H1 (cell line): ENCODE results near the gene LRRC32. TPM values are rescaled to one million over a fixed set of nuclear protein-coding genes. Genes with fewer than 3 reads are reported as not detected.

Experiments used
- BACH1 ChIP-seq: IDR thresholded peaks from 2 replicates; pipeline ENCODE4 v1.6.1; 2012; ENCODE audit warnings: low read length, improper control_type of control experiment
- CHD2 ChIP-seq: IDR thresholded peaks from 2 replicates; pipeline ENCODE4 v1.6.1; 2012; ENCODE audit warnings: low read length, improper control_type of control experiment
- EGR1 ChIP-seq: IDR thresholded peaks from 2 replicates; pipeline ENCODE4 v1.6.1; 2011; ENCODE audit warnings: low read depth, low read length, borderline replicate concordance
- EZH2 ChIP-seq: fragments of 200-600 bp; sonication (generic); IDR thresholded peaks from 2 replicates; pipeline ENCODE4 v1.7.1; 2012; ENCODE audit warnings: low read depth, mild to moderate bottlenecking, moderate library complexity, low read length, inconsistent platforms; ENCODE audit not compliant: severe bottlenecking
- HDAC2 ChIP-seq, 2 experiments: fragments of 300-600 bp in 1 of 2; sonication (generic) in 1 of 2; IDR thresholded peaks; 2 replicates each; pipeline ENCODE4 v1.6.1; 2011 to 2012; ENCODE audit warnings: low read depth in 2 of 2, low read length in 2 of 2, mild to moderate bottlenecking in 2 of 2, moderate library complexity in 2 of 2, borderline replicate concordance in 1 of 2, inconsistent platforms in 1 of 2
- JUND ChIP-seq: IDR thresholded peaks from 2 replicates; pipeline ENCODE4 v1.6.1; 2011; ENCODE audit warnings: mild to moderate bottlenecking, improper control_type of control experiment, low read length
- RFX5 ChIP-seq: IDR thresholded peaks from 2 replicates; pipeline ENCODE4 v1.6.1; 2011; ENCODE audit warnings: low read depth, low read length, improper control_type of control experiment, borderline replicate concordance
- RXRA ChIP-seq: IDR thresholded peaks from 2 replicates; pipeline ENCODE4 v1.6.1; 2011; ENCODE audit warnings: low read depth, mild to moderate bottlenecking, low read length, moderate library complexity; ENCODE audit not compliant: insufficient read depth
- TEAD4 ChIP-seq: IDR thresholded peaks from 2 replicates; pipeline ENCODE4 v1.6.1; 2012; ENCODE audit warnings: low read depth, low read length, inconsistent platforms, mixed read lengths
- polyA plus RNA-seq, 7 experiments: library from polyadenylated mRNA; depleted of rRNA in 3 of 7; stranded (reverse) in 5 of 7; unstranded in 2 of 7; fragments of >200 nt in 5 of 7; fragments of 200-250 nt in 2 of 7; gene quantifications; 1 replicate in 5 of 7; 2 replicates in 1 of 7; 4 replicates in 1 of 7; pipeline versions ENCODE4 v1.2.1 to v1.2.3, GENCODE V29; 2011 to 2013; ENCODE audit warnings: missing spikeins in 2 of 7, mixed read lengths in 2 of 7
- total RNA-seq: library from RNA; stranded (reverse); fragmentation: NEBNext Ultra II Directional; extraction: Animal tissue kit (Norgen Biotek cat#: 25700); gene quantifications from 2 replicates; pipeline ENCODE4 v1.2.1, GENCODE V29; 2021
- TF ChIP-seq, protein P1 (sequence below): fragments of 300-600 bp; sonication (generic); IDR thresholded peaks from 2 replicates; pipeline ENCODE4 v1.7.1; 2012; ENCODE audit warnings: low read length, moderate library complexity, mild to moderate bottlenecking, inconsistent platforms; ENCODE audit not compliant: insufficient replicate concordance
- TF ChIP-seq, protein P2 (sequence below): IDR thresholded peaks from 2 replicates; pipeline ENCODE4 v1.6.1; 2011; ENCODE audit warnings: low read length, improper control_type of control experiment

LRRC32 gene
- total and polyA plus RNA-seq, 2 of the 8 experiments (the other 6 are each of a cell fraction or from before 2014, with no cell fraction given): 0.99 to 1.9 TPM

DNA sequence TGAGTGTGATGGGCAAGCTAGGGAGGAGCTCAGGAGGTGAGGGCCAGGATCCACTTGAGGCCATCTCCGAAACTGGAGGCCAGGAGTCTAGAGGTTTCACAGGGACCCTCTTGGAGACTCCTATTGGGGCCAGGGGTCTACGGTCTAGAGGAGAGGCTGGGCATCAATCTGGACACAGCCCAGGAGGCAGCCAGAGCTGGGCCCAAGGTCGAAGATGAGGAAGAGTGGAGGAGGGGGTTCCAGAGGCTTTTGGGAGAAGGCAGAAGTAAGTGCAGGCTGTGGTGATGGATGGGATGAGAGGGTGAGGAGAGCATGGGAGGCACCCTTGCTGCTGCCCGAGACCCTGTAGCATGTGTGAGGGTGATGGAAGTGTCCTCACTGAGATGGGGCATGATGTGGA lies 56.6 kb downstream of the LRRC32 start (continued):
- TF ChIP-seq, protein P1, sequence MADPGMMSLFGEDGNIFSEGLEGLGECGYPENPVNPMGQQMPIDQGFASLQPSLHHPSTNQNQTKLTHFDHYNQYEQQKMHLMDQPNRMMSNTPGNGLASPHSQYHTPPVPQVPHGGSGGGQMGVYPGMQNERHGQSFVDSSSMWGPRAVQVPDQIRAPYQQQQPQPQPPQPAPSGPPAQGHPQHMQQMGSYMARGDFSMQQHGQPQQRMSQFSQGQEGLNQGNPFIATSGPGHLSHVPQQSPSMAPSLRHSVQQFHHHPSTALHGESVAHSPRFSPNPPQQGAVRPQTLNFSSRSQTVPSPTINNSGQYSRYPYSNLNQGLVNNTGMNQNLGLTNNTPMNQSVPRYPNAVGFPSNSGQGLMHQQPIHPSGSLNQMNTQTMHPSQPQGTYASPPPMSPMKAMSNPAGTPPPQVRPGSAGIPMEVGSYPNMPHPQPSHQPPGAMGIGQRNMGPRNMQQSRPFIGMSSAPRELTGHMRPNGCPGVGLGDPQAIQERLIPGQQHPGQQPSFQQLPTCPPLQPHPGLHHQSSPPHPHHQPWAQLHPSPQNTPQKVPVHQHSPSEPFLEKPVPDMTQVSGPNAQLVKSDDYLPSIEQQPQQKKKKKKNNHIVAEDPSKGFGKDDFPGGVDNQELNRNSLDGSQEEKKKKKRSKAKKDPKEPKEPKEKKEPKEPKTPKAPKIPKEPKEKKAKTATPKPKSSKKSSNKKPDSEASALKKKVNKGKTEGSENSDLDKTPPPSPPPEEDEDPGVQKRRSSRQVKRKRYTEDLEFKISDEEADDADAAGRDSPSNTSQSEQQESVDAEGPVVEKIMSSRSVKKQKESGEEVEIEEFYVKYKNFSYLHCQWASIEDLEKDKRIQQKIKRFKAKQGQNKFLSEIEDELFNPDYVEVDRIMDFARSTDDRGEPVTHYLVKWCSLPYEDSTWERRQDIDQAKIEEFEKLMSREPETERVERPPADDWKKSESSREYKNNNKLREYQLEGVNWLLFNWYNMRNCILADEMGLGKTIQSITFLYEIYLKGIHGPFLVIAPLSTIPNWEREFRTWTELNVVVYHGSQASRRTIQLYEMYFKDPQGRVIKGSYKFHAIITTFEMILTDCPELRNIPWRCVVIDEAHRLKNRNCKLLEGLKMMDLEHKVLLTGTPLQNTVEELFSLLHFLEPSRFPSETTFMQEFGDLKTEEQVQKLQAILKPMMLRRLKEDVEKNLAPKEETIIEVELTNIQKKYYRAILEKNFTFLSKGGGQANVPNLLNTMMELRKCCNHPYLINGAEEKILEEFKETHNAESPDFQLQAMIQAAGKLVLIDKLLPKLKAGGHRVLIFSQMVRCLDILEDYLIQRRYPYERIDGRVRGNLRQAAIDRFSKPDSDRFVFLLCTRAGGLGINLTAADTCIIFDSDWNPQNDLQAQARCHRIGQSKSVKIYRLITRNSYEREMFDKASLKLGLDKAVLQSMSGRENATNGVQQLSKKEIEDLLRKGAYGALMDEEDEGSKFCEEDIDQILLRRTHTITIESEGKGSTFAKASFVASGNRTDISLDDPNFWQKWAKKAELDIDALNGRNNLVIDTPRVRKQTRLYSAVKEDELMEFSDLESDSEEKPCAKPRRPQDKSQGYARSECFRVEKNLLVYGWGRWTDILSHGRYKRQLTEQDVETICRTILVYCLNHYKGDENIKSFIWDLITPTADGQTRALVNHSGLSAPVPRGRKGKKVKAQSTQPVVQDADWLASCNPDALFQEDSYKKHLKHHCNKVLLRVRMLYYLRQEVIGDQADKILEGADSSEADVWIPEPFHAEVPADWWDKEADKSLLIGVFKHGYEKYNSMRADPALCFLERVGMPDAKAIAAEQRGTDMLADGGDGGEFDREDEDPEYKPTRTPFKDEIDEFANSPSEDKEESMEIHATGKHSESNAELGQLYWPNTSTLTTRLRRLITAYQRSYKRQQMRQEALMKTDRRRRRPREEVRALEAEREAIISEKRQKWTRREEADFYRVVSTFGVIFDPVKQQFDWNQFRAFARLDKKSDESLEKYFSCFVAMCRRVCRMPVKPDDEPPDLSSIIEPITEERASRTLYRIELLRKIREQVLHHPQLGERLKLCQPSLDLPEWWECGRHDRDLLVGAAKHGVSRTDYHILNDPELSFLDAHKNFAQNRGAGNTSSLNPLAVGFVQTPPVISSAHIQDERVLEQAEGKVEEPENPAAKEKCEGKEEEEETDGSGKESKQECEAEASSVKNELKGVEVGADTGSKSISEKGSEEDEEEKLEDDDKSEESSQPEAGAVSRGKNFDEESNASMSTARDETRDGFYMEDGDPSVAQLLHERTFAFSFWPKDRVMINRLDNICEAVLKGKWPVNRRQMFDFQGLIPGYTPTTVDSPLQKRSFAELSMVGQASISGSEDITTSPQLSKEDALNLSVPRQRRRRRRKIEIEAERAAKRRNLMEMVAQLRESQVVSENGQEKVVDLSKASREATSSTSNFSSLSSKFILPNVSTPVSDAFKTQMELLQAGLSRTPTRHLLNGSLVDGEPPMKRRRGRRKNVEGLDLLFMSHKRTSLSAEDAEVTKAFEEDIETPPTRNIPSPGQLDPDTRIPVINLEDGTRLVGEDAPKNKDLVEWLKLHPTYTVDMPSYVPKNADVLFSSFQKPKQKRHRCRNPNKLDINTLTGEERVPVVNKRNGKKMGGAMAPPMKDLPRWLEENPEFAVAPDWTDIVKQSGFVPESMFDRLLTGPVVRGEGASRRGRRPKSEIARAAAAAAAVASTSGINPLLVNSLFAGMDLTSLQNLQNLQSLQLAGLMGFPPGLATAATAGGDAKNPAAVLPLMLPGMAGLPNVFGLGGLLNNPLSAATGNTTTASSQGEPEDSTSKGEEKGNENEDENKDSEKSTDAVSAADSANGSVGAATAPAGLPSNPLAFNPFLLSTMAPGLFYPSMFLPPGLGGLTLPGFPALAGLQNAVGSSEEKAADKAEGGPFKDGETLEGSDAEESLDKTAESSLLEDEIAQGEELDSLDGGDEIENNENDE: no peak
- TF ChIP-seq RXRA (no peak), RFX5 (no peak), BACH1 (no peak), EZH2 (no peak), CHD2 (no peak), JUND (no peak), TEAD4 (no peak), HDAC2 (IDR thresholded peaks at IDR 0.05; ENCODE audit: borderline replicate concordance in 1 of 2, low read depth in 2 of 2, low read length in 2 of 2) (no peak), EGR1 (no peak)
- TF ChIP-seq, protein P2, sequence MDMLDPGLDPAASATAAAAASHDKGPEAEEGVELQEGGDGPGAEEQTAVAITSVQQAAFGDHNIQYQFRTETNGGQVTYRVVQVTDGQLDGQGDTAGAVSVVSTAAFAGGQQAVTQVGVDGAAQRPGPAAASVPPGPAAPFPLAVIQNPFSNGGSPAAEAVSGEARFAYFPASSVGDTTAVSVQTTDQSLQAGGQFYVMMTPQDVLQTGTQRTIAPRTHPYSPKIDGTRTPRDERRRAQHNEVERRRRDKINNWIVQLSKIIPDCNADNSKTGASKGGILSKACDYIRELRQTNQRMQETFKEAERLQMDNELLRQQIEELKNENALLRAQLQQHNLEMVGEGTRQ: no peak
